ENCODE data around the gene ABLIM1.

DNA sequence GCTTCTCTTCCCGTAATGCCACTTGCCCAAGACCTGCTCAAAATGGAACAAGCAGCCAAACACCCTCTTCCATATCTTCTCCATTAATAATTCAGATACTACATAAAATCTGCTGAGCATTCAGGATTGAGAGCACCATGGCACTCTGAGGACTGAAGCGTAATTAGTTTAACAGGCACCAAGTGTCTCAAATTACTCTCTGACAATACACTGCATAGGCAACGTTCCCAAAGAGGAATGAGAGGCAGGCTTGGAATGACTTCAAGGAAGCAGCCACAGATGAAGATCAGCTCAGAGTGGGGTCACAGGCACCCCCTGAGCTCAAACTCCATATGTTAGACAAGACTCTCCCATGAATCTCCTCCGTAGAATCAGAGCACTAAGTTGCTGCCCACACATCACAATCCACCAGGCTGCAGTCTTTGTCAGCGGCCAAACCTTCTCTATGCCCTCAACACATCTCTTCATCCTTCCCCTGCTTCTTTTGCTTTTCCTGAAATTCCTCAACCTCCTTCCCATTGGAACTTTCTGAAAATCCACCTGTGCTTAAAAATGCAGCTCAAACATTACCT is 4.7 kb upstream of the ABLIM1 start:
- TF ChIP-seq POLR2A (IDR thresholded peaks at IDR 0.05) (no peak), CTCF (IDR thresholded peaks at IDR 0.05) (no peak)
